Bronchial epithelial cell (primary cell): ENCODE results near the gene TPRG1L. TPM values are rescaled to one million over a fixed set of nuclear protein-coding genes. Genes with fewer than 3 reads are reported as not detected.
A peak's percentile ranks its signal among the peaks of the same experiment; 100 is the strongest.
"Not testable (repeated sequence)": the region's sequence is repeated elsewhere in the genome, so short reads cannot be mapped to it uniquely, and the experiment has no call there.

Experiments
- DNase-seq: peaks from one replicate; pipeline ENCODE4 v3.0.0-alpha.2; 2010; ENCODE audit warnings: low read depth
- FAIRE-seq: peaks from 2 replicates; lab custom pipeline; 2011; peaks lifted over from hg19 to GRCh38; lab: Jason Lieb, UNC
- H3K27me3 ChIP-seq: 2 replicates; pipeline ENCODE4 v1.5.1; 2011; ENCODE audit warnings: low read length; ENCODE audit not compliant: control insufficient read depth, insufficient read depth
- H3K36me3 ChIP-seq: 2 replicates; pipeline ENCODE4 v1.5.1; 2011; ENCODE audit warnings: low read length; ENCODE audit not compliant: control insufficient read depth, insufficient read depth
- H3K4me3 ChIP-seq: 2 replicates; pipeline ENCODE4 v1.5.1; 2011; ENCODE audit warnings: mild to moderate bottlenecking, low read depth, low read length, control low read depth
- total RNA-seq: library from RNA; depleted of rRNA; stranded (reverse); fragments of >200 nt; gene quantifications from 2 replicates; pipeline ENCODE4 v1.2.1, GENCODE V29; 2014
- TF ChIP-seq, protein P1 (sequence below): IDR thresholded peaks from 2 replicates; pipeline ENCODE4 v1.5.1; 2011; ENCODE audit warnings: mild to moderate bottlenecking, moderate library complexity, low read length, control low read depth, inconsistent platforms; ENCODE audit not compliant: insufficient read depth, severe bottlenecking

The TPRG1L gene
- total RNA-seq: 31.5 and 33.4 TPM in 2 replicates

DNA sequence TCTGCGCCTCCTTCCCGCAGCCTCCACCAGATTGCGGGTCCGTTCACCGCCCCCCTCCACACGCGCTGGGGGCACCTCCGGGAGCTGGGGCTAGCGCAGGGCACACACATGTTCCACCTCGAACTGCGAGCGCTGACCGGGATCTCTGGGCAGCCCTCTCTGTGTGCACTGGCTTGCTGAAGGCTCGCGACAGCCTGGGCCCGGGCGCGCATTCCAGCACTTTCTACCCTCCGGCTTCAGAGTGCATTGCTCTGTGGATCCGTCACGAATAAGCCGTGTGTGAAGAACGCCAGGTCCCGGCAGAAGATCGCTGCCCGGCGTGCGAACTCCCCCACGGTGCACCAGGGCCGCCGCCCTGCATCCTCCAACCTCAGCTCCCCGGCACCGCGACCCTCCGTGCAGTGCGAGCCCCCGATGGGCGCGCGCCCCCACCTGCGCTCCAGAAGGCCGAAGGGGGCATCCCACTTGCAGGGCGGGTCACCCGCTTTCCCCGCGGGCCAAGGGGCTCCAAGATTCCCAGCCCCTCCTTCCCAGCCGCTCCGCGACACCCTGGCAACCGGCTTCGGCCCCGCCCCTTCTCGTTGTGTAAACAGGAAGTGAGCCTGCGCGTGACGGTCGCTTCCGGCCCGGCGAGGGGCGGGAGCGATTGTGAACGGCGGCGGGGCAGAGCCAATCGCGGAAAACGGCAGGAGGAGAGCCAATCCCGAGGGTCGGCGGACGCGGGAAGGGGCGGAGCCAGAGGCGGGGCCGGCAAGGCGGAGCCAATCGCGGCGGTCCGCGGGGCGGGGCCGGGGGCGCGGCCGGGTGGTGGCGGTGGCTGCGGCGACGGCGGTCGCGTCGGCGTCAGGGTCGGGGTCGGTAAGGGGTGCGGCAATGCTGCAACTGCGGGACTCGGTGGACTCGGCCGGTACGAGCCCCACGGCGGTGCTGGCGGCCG is at the start of gene TPRG1L:
Gene TPRG1L, plus strand, starts transcription at position 816 of the 937 bp plus-strand sequence. Its CDS starts 58 bp downstream, at position 874.
- FAIRE-seq (no peak), DNase-seq (peak; percentile 84)
- no peaks in the 10 kb centered on the region for H3K27me3 ChIP-seq
- TF ChIP-seq, protein P1, sequence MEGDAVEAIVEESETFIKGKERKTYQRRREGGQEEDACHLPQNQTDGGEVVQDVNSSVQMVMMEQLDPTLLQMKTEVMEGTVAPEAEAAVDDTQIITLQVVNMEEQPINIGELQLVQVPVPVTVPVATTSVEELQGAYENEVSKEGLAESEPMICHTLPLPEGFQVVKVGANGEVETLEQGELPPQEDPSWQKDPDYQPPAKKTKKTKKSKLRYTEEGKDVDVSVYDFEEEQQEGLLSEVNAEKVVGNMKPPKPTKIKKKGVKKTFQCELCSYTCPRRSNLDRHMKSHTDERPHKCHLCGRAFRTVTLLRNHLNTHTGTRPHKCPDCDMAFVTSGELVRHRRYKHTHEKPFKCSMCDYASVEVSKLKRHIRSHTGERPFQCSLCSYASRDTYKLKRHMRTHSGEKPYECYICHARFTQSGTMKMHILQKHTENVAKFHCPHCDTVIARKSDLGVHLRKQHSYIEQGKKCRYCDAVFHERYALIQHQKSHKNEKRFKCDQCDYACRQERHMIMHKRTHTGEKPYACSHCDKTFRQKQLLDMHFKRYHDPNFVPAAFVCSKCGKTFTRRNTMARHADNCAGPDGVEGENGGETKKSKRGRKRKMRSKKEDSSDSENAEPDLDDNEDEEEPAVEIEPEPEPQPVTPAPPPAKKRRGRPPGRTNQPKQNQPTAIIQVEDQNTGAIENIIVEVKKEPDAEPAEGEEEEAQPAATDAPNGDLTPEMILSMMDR: no peak
- peak within 1 kb of the TSS; percentile 93 for H3K4me3 ChIP-seq
- peaks cover 4% of the 10 kb centered on the region for H3K36me3 ChIP-seq

DNA sequence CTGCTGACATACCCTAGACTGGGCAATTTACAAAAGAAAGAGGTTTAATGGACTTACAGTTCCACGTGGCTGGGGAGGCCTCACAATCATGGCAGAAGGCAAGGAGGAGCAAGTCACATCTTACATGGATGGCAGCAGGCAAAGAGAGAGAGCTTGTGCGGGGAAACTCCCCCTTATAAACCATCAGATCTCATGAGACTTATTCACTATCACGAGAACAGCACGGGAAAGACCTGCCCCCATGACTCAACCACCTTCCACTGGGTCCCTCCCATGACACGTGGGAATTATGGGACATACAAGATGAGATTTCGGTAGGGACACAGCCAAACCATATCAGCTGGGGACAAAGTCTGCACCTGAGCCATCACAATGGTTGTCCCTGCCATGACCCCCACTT is 49.3 kb upstream of the TPRG1L start:
- not testable (repeated sequence) for H3K27me3 ChIP-seq, H3K36me3 ChIP-seq, H3K4me3 ChIP-seq, FAIRE-seq, DNase-seq

DNA sequence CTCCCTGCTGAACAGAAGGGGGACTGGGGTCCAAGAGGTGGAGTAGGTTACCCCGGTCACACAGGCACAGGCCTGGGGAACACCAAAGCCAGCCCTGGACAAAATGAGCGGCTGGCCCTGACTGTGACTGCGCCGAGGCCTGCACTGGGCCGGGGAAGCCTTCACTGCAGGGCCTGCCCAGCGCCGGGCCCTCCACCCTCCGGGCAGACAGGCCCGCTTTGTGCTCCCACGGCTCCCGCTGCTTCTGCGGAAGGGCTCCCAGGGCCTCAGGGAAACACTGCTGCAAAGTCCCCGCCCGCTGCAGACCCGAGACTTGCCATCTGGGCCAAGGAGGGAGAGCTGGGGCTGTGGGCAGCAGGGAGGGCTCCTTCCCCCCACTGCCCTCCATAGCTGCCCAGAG is 48.8 kb upstream of the TPRG1L start:
- TF ChIP-seq, protein P1: no peak
- DNase-seq (no peak), FAIRE-seq (no peak)
- Histone ChIP-seq H3K27me3 (no peaks in the 10 kb centered on the region), H3K4me3 (no peak overlapping the region), H3K36me3 (no peaks in the 10 kb centered on the region)

DNA sequence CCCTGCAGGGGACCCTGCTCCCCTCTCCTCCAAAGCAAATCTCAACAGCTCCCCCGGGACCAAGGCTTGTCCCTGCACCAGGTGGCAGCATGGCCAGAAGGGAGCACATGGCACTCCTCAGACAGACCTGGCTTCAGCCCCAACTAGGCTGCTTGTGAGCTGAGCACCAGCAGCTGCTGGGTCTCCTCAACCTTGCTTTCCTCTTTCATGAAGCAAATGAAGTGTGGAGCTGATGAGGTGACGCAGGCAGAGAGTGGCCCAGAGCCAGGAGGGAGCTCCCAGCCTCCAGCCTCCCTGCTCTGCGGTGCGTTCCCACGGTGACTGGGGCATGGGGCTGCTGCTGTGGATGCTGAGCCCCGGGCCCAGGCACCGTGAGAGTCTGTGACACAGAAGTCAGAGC is 47.5 kb upstream of the TPRG1L start:
- TF ChIP-seq, protein P1: no peak

DNA sequence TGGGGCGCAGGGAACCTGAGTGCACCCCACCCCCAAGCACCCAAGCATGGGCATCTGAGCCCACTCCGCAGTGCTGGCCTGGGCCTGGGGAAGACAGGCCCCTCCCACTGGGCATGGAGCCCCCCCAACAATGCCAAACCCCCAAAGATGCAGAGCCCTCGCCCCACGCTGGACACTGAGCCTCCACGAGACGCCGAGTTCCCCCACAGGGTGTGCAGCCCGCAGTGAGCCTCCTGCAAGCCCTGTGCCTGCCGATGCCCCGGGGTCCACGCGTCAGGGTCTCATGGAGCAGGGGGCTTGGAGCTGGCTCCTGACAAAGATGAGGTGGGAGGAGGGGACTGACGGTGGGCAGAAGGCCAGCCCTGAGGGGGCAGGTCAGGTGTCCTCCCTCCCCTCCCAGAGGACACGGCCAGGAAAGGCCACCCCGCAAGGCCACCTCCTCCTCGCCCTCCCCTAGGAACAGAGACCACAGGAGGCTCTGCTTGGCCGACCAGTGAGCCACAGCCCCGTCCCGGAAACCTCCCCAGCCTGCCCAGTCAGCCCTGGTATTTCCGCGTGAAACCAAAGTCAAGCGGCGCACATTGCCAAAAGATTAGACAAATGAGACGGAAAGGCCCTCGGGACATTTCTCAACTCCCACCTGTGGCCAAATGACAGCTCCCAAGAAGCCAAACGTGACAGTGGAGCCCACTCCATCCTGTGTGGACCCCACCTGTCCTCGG is 46.9 kb upstream of the TPRG1L start:
- H3K4me3 ChIP-seq: no peak overlapping the region
- no peaks in the 10 kb centered on the region for H3K27me3 ChIP-seq
- H3K36me3 ChIP-seq: no peaks in the 10 kb centered on the region
- DNase-seq: no peak
- TF ChIP-seq, protein P1: no peak
- no peak for FAIRE-seq

More for the DNA sequence above, 47.5 kb upstream of the TPRG1L start:
- DNase-seq (no peak), FAIRE-seq (no peak)
- H3K27me3 ChIP-seq: no peaks in the 10 kb centered on the region
- no peaks in the 10 kb centered on the region for H3K36me3 ChIP-seq
- H3K4me3 ChIP-seq: no peak overlapping the region

DNA sequence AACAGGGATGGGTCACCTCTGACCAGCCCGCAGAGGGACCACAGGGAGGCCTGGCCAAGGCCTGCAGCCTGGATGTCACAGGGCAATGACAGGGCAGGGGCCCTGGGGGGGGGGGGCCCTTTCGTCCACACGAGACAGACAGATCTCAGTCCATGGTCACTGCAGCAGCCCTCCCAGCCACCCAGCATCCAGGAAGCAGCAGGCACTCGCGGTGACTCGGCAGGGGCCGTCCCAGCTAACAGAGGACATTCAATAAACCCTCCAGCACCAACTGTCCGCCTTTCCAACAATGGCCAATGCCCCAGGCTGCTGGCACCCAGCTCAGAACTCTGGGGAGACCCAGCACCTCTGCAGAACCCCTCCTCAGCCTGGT is 46.4 kb upstream of the TPRG1L start:
- H3K27me3 ChIP-seq: no peaks in the 10 kb centered on the region
- no peak for FAIRE-seq
- H3K4me3 ChIP-seq: no peak overlapping the region
- no peak for DNase-seq
- no peaks in the 10 kb centered on the region for H3K36me3 ChIP-seq
- TF ChIP-seq, protein P1: no peak
